Common myeloid progenitor, CD34-positive (primary cell): Measurements from ENCODE around the gene ABCA10.
"Not testable (repeated sequence)": the region's sequence is repeated elsewhere in the genome, so short reads cannot be mapped to it uniquely, and the experiment has no call there.

ENCODE experiments used
- CTCF ChIA-PET: fragments of 350-600 bp; sonication (Branson Sonifier 250); formaldehyde crosslinking; loops from one replicate; lab custom pipeline; 2021; ENCODE audit warnings: antibody characterized with exemption; lab: Charles Lee
- POLR2A ChIA-PET: fragments of 350-600 bp; sonication (Branson Sonifier 250); formaldehyde crosslinking; loops from one replicate; lab custom pipeline; 2021; ENCODE audit warnings: antibody characterized with exemption; lab: Charles Lee
- DNase-seq, 3 donors: peaks; one replicate each; pipeline versions ENCODE4 v3.0.0 to v3.0.0-alpha.2; 2013
- H3K27ac ChIP-seq, 2 experiments: 1 replicate in 1 of 2; 2 replicates in 1 of 2; pipeline ENCODE4 v1.7.0; 2013; ENCODE audit warnings: inconsistent platforms in 2 of 2, low read length in 2 of 2, mild to moderate bottlenecking in 2 of 2, low read depth in 1 of 2, moderate library complexity in 1 of 2; ENCODE audit not compliant: severe bottlenecking in 2 of 2, insufficient read depth in 1 of 2, poor library complexity in 1 of 2
- H3K27me3 ChIP-seq, 5 experiments: replicated peaks in 2 of 5; 1 replicate in 3 of 5; 2 replicates in 2 of 5; pipeline versions ENCODE4 v1.6.1 to v1.7.0; 2013; ENCODE audit warnings: low read length in 4 of 5, mild to moderate bottlenecking in 2 of 5, moderate library complexity in 2 of 5, inconsistent platforms in 1 of 5; ENCODE audit not compliant: insufficient read depth in 5 of 5, control insufficient read depth in 4 of 5
- H3K36me3 ChIP-seq, 4 experiments: 1 replicate in 2 of 4; 2 replicates in 2 of 4; pipeline versions ENCODE4 v1.6.1 to v1.7.0; 2013; ENCODE audit warnings: low read length in 3 of 4, control low read depth in 1 of 4, mild to moderate bottlenecking in 1 of 4; ENCODE audit not compliant: control insufficient read depth in 4 of 4, insufficient read depth in 4 of 4
- H3K4me1 ChIP-seq, 4 experiments: 1 replicate in 3 of 4; 2 replicates in 1 of 4; pipeline versions ENCODE4 v1.6.1 to v1.7.1; 2013; ENCODE audit warnings: low read length in 3 of 4, mild to moderate bottlenecking in 3 of 4, control low read depth in 1 of 4, inconsistent platforms in 1 of 4, moderate library complexity in 1 of 4; ENCODE audit not compliant: control insufficient read depth in 4 of 4, insufficient read depth in 4 of 4; ENCODE audit errors: control extremely low read depth in 1 of 4
- H3K4me3 ChIP-seq, 7 experiments: 1 replicate in 4 of 7; 2 replicates in 3 of 7; pipeline versions ENCODE4 v1.5.1 to v1.7.0; 2013; ENCODE audit warnings: mild to moderate bottlenecking in 7 of 7, low read length in 6 of 7, moderate library complexity in 6 of 7, inconsistent platforms in 2 of 7, low read depth in 2 of 7, control low read depth in 1 of 7; ENCODE audit not compliant: insufficient read depth in 4 of 7, control insufficient read depth in 1 of 7; ENCODE audit errors: extremely low read depth in 1 of 7
- H3K9me3 ChIP-seq, 5 experiments: 1 replicate in 4 of 5; 2 replicates in 1 of 5; pipeline versions ENCODE4 v1.6.1 to v1.7.1; 2013; ENCODE audit warnings: low read length in 4 of 5, mild to moderate bottlenecking in 2 of 5, inconsistent platforms in 1 of 5, low read depth in 1 of 5, moderate library complexity in 1 of 5; ENCODE audit not compliant: control insufficient read depth in 4 of 5, insufficient read depth in 2 of 5; ENCODE audit errors: control extremely low read depth in 1 of 5
- WGBS: methylation state at CpG from one replicate; pipeline ENCODE4 v1.1.5; 2013; ENCODE audit not compliant: insufficient coverage; 5-methylcytosine and 5-hydroxymethylcytosine counted together

The ABCA10 gene

DNA sequence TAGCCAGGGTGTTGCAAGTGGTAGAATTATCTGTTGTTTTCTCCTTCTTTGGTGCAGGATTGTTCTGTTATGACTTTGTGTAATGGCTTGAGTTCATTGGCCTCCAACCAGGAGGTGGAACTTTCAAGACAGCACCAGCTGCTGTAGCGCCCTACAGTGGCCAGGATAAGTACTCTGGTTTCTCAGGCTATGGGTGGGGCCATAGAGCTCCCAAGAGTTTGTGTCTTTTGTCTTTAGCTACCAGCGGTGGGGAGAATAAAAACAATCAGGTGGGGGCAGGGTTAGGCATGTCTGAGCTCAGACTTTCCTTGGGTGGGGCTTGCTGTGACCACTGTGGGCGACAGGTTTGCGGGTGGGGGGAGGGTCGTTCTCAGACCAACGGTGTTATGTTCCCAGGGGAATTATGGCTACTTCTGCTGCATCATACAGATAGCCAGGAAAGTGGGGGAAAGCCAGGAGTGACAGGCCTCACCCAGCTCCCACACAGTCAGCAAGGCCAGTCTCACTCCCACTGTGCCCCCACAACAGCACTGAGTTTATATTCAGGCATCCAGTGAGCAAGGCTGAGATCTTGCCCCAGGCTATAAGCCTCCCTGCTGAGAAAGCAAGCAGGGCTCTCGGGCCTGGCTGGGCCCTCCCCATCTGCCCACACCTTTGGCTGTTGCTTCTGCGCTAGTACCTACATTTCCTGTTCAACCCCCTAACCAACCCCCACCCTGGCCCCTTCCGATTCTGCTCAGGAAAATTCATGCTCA is 15.4 kb downstream of the ABCA10 start:
- no peaks in the 10 kb centered on the region for H3K36me3 ChIP-seq
- WGBS: 98% methylated on average over 6 of the region's 9 CpGs
- ChIA-PET POLR2A (no interaction called here), CTCF (interaction anchor here (0.6 to 0.9 kb wide), 2 partner anchors 136 to 289 kb away, joined by 3 read pairs; no protein-coding TSS in a partner anchor)
- no peak overlapping the region for H3K27ac ChIP-seq
- H3K9me3 ChIP-seq: peaks cover 0 to 11% (median 5%) of the 10 kb centered on the region in 5 experiments
- H3K27me3 ChIP-seq: no peaks in the 10 kb centered on the region
- no peaks in the 10 kb centered on the region for H3K4me1 ChIP-seq
- DNase-seq: no peak
- H3K4me3 ChIP-seq: no peak overlapping the region

DNA sequence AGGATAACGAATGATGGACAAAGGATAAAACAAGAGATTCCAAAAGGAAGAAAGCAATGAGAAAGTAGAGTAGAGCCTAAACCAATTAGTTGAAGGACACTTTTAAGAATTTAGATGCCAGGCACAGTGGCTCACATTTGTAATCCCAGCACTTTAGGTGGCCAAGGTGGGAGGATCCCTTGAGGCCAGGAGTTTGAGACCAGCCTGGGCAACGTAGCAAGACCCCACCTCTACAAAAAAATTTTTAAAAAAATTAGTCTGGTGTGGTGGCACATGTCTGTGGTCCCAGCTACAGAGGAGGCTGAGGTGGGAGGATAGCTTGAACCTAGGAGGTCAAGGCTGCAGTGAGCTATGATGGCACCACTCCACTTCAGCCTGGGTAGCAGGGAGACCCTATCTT is 20.0 kb downstream of the ABCA10 start:
- Histone ChIP-seq H3K27me3 (no peaks in the 10 kb centered on the region), H3K27ac (no peak overlapping the region), H3K36me3 (no peaks in the 10 kb centered on the region), H3K4me3 (no peak overlapping the region), H3K9me3 (peaks cover 0 to 11% (median 5%) of the 10 kb centered on the region in 5 experiments), H3K4me1 (peaks cover 0 to 4% (median 1%) of the 10 kb centered on the region in 4 experiments)
- ChIA-PET CTCF (no interaction called here), POLR2A (no interaction called here)
- no peak for DNase-seq
- WGBS: 86% methylated on average over 1 of the region's 2 CpGs

DNA sequence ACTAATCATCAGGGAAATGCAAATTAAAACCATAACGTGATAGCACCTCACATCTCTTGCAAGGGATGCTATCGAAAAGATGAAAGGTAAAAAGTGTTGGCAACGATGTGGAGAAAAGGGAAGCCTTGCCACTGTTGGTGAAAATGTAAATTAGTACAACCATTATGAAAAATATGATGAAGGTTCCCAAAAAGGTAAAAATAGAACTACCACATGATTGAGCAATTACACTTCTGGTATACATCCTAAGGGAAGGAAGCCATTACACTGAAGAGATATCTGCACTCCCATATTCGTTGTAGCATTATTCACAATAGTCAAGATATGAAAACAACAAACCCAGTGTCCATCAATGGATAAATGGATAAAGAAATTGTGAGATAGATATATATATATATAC is 21.5 kb downstream of the ABCA10 start:
- WGBS: no CpG with 5 or more reads among the region's 4 CpGs
- Histone ChIP-seq H3K36me3 (no peaks in the 10 kb centered on the region), H3K27ac (no peak overlapping the region), H3K4me3 (no peak overlapping the region), H3K4me1 (peaks cover 0 to 4% (median 1%) of the 10 kb centered on the region in 4 experiments), H3K27me3 (no peaks in the 10 kb centered on the region), H3K9me3 (peaks cover 0 to 3% (median 0%) of the 10 kb centered on the region in 5 experiments)
- ChIA-PET CTCF (no interaction called here), POLR2A (no interaction called here)
- DNase-seq: no peak

DNA sequence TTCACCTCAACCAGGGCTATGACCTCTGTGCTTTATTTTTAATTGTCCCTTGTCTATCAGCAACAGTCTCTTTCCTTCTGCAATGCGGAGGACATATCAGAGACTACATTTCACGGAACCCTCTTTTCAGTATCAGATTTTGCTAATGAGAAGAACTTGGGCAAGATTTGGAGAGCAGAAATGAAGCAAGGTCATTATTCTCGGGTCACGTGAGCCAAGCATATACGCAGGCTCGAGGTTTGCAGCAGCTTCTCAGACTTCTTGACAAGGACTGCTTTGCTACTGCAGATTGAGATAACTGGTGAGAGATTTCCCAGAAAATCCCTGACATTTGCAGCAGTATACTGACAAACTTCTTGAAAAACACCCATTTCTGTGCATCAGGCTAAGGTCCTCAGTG is 30.4 kb downstream of the ABCA10 start:
- no peak overlapping the region for H3K4me3 ChIP-seq
- H3K27ac ChIP-seq: no peak overlapping the region
- H3K4me1 ChIP-seq: no peaks in the 10 kb centered on the region
- H3K36me3 ChIP-seq: no peaks in the 10 kb centered on the region
- no peaks in the 10 kb centered on the region for H3K9me3 ChIP-seq
- CTCF ChIA-PET: no interaction called here
- H3K27me3 ChIP-seq: no peaks in the 10 kb centered on the region
- POLR2A ChIA-PET: no interaction called here
- WGBS: 98% methylated on average over 6 of the region's 6 CpGs
- no peak for DNase-seq

DNA sequence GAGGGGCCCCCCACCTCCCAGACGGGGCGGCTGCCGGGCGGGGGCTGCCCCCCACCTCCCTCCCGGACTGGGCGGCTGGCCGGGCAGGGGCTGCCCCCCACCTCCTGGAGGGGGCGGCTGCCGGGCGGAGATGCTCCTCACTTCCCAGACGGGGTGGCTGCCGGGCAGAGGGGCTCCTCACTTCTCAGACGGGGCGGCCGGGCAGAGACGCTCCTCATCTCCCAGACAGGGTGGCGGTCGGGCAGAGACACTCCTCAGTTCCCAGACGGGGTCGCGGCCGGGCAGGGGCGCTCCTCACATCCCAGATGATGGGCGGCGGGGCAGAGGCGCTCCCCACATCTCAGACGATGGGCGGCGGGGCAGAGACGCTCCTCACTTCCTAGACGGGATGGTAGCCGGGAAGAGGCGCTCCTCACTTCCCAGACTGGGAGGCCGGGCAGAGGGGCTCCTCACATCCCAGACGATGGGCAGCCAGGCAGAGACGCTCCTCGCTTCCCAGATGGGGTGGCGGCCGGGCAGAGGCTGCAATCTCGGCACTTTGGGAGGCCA is 32.4 kb downstream of the ABCA10 start:
- POLR2A ChIA-PET, CTCF ChIA-PET, H3K27ac ChIP-seq, H3K36me3 ChIP-seq, H3K9me3 ChIP-seq, H3K4me1 ChIP-seq, H3K4me3 ChIP-seq, H3K27me3 ChIP-seq, DNase-seq: not testable (repeated sequence)
- WGBS: 96% methylated on average over 23 of the region's 40 CpGs

DNA sequence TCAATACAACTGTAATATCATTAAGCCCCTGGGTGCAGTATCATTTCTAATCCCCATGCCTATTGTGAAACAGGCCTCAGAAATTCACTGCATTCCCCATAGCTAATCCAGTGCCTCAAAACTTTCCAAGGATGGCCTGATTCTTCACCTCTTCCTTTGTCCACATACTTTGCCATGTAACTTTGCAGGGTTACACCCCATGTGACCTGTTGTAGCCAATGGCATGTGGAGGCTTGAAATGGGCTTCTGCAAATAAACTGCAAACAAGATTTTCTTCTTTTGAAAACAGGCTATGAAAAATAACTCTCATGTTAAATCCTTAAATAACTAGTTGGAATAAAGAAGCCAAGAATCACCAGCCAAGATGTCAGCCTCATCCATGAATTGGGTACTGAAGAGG is 35.9 kb downstream of the ABCA10 start:
- Histone ChIP-seq H3K4me3 (no peak overlapping the region), H3K4me1 (no peaks in the 10 kb centered on the region), H3K27me3 (no peaks in the 10 kb centered on the region), H3K36me3 (no peaks in the 10 kb centered on the region), H3K27ac (no peak overlapping the region), H3K9me3 (no peaks in the 10 kb centered on the region)
- ChIA-PET CTCF (no interaction called here), POLR2A (no interaction called here)
- no peak for DNase-seq

DNA sequence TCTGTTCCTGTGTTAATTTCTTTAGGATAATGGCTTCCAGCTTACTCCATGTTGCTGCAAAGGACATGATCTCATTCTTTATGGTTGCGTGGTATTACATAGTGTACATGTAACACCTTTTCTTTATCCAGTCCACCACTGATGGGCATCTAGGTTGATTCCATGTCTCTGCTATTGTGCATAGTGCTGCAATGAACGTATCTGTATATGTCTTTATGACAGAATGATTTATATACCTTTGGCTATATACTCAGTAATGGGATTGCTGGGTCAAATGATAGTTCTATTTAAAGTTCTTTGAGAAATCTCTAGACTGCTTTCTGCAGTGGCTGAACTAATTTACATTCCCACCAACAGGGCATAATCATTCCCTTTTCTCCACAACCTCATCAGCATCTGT is 39.8 kb downstream of the ABCA10 start:
- no CpG with 5 or more reads among the region's 2 CpGs for WGBS
- Histone ChIP-seq H3K36me3 (no peaks in the 10 kb centered on the region), H3K4me3 (no peak overlapping the region), H3K9me3 (no peaks in the 10 kb centered on the region), H3K27me3 (no peaks in the 10 kb centered on the region), H3K4me1 (no peaks in the 10 kb centered on the region), H3K27ac (no peak overlapping the region)
- ChIA-PET CTCF (no interaction called here), POLR2A (no interaction called here)
- no peak for DNase-seq
